ENCODE results near the gene CADM3.

The CADM3 gene, protein sequence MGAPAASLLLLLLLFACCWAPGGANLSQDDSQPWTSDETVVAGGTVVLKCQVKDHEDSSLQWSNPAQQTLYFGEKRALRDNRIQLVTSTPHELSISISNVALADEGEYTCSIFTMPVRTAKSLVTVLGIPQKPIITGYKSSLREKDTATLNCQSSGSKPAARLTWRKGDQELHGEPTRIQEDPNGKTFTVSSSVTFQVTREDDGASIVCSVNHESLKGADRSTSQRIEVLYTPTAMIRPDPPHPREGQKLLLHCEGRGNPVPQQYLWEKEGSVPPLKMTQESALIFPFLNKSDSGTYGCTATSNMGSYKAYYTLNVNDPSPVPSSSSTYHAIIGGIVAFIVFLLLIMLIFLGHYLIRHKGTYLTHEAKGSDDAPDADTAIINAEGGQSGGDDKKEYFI

DNA sequence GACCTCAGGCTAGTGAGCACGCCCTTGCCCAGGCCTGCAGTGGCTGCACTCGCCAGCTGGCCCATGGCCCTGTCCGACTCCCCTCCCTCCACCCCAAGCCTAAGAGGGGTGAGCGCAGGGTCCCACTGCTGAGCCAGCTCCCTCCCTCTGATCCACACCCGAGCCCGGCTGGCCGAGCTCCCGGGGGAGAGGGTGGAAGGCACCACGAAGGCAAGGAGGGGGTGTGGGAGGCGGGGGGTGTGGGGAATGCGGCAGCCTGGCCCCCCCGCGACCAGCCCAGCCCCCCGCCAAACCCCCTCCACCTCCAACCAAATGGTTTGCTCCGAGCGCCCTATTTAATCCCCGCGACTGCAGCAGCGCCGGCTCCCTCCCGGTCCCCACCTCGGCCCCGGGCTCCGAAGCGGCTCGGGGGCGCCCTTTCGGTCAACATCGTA lies at the start of gene CADM3:
Gene CADM3, plus strand, starts transcription at position 362 of the 434 bp plus-strand sequence. CDS start 151 bp downstream, outside the sequence.
- Mint-ChIP-seq H3K9me3 (no peaks in the 10 kb centered on the region), H3K4me3 (no peak within 1 kb of the TSS), H3K36me3 (no peaks in the 10 kb centered on the region), H3K4me1 (peaks cover 7% of the 10 kb centered on the region), H3K27ac (no peak within 1 kb of the TSS)
- no peak for DNase-seq (ENCODE audit: low spot score in 2 of 2)
- ATAC-seq: no peak

DNA sequence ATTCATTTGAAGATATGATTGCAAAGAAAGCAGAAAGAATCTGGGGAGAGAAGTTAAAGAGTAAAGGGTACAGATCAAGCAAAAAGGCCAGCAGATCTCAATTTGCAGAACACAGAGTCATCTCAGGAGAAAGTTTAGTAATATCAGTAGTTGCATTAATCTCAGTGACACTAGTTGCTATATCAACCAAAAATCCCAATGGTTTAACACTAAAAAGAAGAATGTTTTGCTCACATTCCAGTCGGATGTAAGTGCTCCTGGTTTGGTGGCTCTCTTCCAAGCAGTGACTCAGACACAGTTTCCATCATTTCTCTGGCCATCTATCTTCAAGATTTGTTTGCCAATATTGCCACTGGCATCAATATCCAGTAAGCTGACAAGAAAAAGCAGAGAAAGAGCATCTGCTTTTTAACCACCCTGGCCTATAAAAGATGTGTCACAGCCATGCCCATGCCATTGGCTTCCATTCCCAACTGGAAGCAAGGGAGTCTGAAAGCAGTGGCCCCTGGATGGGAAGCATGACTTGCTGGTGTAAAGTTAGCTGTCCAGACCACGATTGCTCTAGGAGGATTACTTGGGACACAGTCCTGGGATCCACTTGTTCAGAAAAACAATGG lies 49.3 kb upstream of the CADM3 start:
- no peak overlapping the region for H3K27ac Mint-ChIP-seq
- DNase-seq (ENCODE audit: low spot score in 2 of 2) (peak in 1 of 2 donors; percentile 51), ATAC-seq (peak; percentile 81)
- no peaks in the 10 kb centered on the region for H3K36me3 Mint-ChIP-seq
- H3K4me3 Mint-ChIP-seq: no peak overlapping the region
- H3K9me3 Mint-ChIP-seq: no peaks in the 10 kb centered on the region
- no peaks in the 10 kb centered on the region for H3K4me1 Mint-ChIP-seq

DNA sequence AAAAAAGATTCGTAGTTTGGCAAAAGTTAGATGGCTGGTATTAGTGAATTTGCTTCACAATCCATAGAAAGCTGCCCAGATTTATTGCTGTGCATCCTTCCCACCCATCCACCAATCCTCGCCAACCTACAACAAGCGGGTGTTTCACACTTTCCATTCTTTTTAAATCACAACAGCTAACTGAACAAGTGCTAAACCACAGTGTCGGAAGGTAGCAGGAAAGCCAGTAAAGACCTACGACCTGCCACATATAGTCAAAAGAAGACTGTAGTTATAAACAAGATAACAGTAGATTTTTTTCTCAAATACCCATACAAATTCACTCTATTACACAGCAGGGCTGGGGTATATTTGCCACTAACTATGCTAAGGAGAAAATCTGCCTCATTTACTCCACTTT lies 47.8 kb upstream of the CADM3 start:
- DNase-seq (ENCODE audit: low spot score in 2 of 2): no peak
- Mint-ChIP-seq H3K4me3 (no peak overlapping the region), H3K27ac (no peak overlapping the region), H3K4me1 (no peaks in the 10 kb centered on the region), H3K9me3 (no peaks in the 10 kb centered on the region), H3K36me3 (no peaks in the 10 kb centered on the region)
- peak; percentile 52 for ATAC-seq

DNA sequence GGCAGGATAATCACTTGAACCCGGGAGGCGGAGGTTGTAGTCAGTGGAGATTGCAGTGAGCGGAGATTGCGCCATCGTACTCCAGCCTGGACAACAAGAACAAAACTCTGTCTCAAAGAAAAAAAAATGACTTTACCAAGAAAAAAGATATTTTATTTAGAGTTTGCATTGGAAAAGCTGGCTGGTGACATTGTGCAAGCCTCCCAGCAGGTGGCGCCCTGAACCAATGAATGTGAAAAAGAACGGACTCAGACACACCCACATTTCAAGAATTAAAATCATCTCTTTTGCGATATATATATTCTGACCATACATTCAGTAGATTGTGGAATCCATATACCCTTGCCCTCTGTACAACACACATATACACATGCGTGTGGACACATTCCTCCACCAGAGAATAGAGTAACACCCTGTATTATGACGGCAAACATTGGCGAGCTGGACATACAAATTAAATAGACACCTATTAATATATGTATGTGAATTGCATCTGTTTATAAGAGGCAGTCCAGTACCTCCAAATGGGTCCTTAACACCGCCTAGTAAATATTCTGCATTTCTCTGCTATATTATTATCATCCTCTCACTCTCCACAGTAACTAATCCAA lies 39.0 kb upstream of the CADM3 start:
- peak; percentile 40 for ATAC-seq
- H3K36me3 Mint-ChIP-seq: no peaks in the 10 kb centered on the region
- DNase-seq (ENCODE audit: low spot score in 2 of 2): peak; percentile 63 to 80
- no peaks in the 10 kb centered on the region for H3K4me1 Mint-ChIP-seq
- H3K4me3 Mint-ChIP-seq: no peak overlapping the region
- H3K27ac Mint-ChIP-seq: no peak overlapping the region
- H3K9me3 Mint-ChIP-seq: no peaks in the 10 kb centered on the region

DNA sequence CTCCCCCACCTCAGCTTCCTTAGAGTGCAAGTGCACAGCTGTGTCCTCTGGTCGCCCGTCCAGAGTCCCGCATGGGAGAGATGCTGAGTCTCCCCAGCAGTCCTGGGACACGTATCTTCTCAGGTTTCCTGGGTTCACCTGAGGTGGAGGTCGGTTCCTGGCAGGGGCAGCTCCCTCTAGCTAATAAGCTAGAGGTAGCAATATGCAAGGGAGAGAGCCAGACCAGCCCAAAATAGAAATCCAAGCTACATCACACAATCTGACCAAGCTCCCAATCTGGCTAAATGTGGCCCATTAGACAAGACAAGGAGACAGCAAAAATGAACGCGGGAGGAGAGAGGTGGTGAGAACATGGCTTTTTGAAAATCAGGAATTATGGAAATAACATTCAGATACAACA lies 30.9 kb upstream of the CADM3 start:
- no peak for DNase-seq (ENCODE audit: low spot score in 2 of 2)
- Mint-ChIP-seq H3K9me3 (no peaks in the 10 kb centered on the region), H3K4me1 (no peaks in the 10 kb centered on the region), H3K27ac (no peak overlapping the region), H3K4me3 (no peak overlapping the region), H3K36me3 (no peaks in the 10 kb centered on the region)
- ATAC-seq: no peak

DNA sequence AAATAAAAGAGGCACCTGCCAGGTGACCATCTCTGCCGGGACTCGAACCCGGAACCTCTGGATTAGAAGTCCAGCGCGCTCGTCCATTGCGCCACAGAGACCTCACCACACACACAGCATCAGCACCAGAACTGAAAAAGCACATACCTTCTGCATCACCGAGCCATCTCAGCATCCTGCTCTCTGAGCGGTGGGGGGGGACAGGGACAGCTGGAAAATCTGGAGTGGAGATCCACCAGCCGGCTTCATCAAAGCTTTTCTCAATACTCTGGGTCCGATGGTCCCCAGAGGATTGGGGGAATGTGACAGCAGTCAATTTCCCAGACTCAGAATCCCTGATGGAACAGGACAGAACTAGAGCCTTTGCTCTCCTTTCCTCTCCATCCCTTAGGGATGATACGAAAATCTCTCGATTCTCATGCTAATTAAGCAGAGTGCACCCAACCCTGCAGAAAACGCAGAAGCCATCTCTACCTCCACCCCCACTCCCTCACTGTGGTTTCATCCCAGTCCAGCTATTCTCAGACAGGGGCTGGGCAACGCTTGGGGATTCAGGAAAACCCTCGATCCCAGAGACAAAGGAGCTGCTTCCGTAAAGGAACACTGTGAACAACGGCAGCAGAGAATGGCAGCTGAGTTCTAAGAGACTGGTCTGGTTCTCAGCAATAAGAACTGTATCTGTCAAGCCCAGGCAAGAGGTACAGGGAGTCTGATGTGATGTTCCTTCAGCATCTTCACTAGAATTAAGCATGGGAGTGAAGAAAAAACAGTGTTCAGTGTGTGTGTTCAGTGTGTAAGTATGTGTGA lies 29.6 kb upstream of the CADM3 start:
- no peaks in the 10 kb centered on the region for H3K36me3 Mint-ChIP-seq
- no peak overlapping the region for H3K4me3 Mint-ChIP-seq
- DNase-seq (ENCODE audit: low spot score in 2 of 2) (no peak), ATAC-seq (no peak)
- H3K27ac Mint-ChIP-seq: no peak overlapping the region
- H3K9me3 Mint-ChIP-seq: no peaks in the 10 kb centered on the region
- H3K4me1 Mint-ChIP-seq: no peaks in the 10 kb centered on the region

DNA sequence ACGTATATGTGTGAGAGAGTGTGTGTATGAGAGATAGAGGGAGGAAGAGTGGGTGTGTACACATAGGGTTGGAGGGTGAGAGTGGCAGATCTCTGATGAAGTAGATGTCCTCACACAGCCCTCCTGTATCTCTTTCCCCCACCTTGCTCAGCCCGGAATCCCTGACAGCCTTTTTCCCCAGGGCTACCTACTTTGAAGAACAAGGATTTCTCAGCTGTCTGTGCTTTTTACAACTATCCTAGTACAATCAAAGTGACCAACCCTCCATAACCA lies 29.1 kb upstream of the CADM3 start:
- H3K9me3 Mint-ChIP-seq: no peaks in the 10 kb centered on the region
- H3K36me3 Mint-ChIP-seq: no peaks in the 10 kb centered on the region
- no peaks in the 10 kb centered on the region for H3K4me1 Mint-ChIP-seq
- no peak overlapping the region for H3K27ac Mint-ChIP-seq
- no peak overlapping the region for H3K4me3 Mint-ChIP-seq
- DNase-seq (ENCODE audit: low spot score in 2 of 2): no peak
- no peak for ATAC-seq

DNA sequence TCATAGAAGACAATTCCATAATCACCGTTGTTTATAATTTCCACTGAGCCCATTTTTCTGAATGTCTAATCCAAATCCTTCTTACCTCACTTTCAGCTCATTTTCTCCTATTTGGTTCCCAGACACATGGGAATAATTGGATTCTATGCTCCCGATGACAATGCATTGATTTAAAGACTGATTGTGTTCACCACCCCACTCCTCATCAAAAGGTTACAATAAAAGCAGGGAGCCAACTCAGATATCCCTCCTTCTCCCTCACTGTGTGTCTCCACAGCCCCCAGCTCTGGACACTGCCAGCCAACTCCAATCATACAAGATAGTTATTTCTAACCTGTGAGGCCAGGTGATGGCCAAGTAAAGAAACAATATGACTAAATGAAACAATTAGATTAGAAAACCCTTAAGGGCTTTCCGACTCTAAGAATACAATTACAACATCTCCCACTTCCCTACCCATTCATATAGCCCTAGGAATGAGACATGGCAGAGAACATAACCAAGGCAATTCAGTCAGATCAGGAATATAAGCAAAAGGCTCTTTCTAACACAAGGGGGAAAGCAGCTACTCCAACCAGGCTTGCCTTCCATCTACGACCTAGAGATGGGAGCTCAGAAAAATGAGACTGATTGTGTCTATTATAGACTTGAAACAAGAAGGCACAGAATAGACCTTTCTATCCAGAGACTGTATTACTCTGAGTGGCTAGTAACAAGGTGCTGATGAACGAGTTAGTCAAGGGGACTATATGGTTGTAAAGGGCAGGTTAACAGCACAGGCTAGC lies 28.5 kb upstream of the CADM3 start:
- H3K9me3 Mint-ChIP-seq: no peaks in the 10 kb centered on the region
- DNase-seq (ENCODE audit: low spot score in 2 of 2): no peak
- no peak overlapping the region for H3K4me3 Mint-ChIP-seq
- ATAC-seq: no peak
- no peaks in the 10 kb centered on the region for H3K4me1 Mint-ChIP-seq
- H3K36me3 Mint-ChIP-seq: no peaks in the 10 kb centered on the region
- H3K27ac Mint-ChIP-seq: no peak overlapping the region

DNA sequence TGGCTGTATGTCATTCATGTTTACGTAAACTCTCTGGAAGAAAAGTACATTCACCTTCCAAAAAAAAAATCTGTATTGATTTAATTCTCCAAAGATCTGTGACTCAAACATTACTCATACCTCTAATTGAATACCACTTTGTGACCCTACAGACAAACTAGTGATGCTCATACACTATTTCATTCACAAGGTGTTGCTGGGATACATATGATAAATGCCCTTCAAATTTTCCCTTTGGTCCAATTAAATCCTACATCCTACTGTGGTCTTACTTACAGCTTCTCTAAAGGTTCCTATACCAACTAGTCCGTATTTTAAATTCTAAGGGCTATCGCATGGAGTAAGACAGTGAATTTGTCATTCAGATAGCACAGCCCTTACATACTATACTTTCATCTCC lies 26.8 kb upstream of the CADM3 start:
- Mint-ChIP-seq H3K9me3 (no peaks in the 10 kb centered on the region), H3K36me3 (no peaks in the 10 kb centered on the region), H3K27ac (no peak overlapping the region), H3K4me1 (no peaks in the 10 kb centered on the region), H3K4me3 (no peak overlapping the region)
- no peak for ATAC-seq
- DNase-seq (ENCODE audit: low spot score in 2 of 2): no peak

DNA sequence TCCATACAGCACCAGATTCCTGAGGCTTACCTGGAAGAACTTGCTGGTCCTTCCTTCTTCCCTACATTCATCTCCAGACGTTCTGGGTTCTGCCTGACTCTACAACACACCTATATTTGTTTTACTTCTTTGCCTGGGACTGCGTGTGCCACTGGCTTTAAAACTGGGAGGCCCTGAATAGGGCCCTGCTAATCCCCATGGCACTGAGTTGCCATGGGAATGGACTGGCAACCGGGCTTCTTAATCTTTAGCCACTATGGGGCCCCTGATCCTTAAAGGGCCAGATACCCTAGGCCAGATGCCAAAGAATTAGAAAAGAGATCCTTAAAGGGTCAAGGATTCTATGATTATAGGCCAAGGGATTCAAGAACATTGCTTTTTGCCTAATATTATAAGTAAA lies 24.4 kb upstream of the CADM3 start:
- no peak for ATAC-seq
- DNase-seq (ENCODE audit: low spot score in 2 of 2): no peak
- H3K4me3 Mint-ChIP-seq: no peak overlapping the region
- H3K9me3 Mint-ChIP-seq: no peaks in the 10 kb centered on the region
- no peak overlapping the region for H3K27ac Mint-ChIP-seq
- no peaks in the 10 kb centered on the region for H3K4me1 Mint-ChIP-seq
- H3K36me3 Mint-ChIP-seq: no peaks in the 10 kb centered on the region

DNA sequence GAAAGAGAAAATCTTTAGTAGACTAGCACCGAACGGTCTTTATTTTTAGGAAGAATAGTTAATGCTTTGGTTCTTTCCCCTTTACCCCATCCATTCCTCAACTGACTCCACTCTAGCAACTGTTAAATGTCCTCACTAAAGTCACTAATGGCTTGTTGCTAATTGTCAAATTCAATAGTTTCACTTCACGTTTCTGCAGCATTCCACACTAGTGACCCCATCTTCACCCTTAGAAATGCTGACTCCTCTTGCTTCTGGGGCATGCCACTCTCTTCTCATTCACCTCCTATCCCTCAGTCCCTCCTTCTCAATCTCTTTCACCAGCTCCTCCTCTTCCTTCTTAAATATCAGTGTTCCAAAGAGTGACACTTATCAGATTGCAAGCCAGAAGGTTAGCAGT lies 19.4 kb upstream of the CADM3 start:
- H3K4me1 Mint-ChIP-seq: no peaks in the 10 kb centered on the region
- DNase-seq (ENCODE audit: low spot score in 2 of 2) (no peak), ATAC-seq (no peak)
- no peaks in the 10 kb centered on the region for H3K9me3 Mint-ChIP-seq
- no peaks in the 10 kb centered on the region for H3K36me3 Mint-ChIP-seq
- H3K4me3 Mint-ChIP-seq: no peak overlapping the region
- H3K27ac Mint-ChIP-seq: no peak overlapping the region

DNA sequence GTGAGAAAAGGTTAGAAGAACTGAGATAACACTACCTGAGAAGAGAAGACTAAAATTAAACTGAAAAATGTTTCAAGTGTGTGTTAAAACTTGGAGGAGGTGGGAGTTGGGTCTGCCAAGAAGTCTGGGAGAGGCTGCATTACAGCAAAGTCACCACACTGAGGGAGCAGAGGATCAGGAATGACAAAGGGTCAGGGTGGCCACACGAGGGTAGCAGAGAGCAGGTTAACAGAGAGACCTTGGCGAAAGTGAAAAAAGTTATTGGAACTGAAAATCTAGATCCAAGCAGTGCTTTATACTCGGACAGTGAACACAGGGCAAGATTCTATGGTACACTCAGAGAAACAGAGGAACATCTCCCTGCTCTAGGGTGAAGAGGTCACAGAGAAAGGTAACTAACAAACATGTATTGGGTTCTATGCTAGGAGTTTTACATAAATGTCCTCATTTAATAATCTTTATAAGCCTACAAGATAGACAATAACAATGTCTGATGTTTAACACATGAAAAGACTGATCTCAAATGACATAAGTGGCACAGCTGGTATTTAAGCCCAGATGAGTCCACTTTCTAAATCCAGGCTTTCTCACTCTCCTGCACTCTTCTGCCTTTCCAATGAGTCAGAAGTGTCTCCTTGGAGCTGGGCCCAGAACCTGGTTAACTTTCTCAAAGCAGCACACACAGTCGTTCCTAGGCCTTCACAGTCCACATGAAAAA lies 10.3 kb upstream of the CADM3 start:
- peak; percentile 82 for ATAC-seq
- DNase-seq (ENCODE audit: low spot score in 2 of 2): peak; percentile 35 to 73
- Mint-ChIP-seq H3K4me3 (no peak overlapping the region), H3K36me3 (no peaks in the 10 kb centered on the region), H3K4me1 (peaks cover 8% of the 10 kb centered on the region), H3K9me3 (no peaks in the 10 kb centered on the region), H3K27ac (no peak overlapping the region)

DNA sequence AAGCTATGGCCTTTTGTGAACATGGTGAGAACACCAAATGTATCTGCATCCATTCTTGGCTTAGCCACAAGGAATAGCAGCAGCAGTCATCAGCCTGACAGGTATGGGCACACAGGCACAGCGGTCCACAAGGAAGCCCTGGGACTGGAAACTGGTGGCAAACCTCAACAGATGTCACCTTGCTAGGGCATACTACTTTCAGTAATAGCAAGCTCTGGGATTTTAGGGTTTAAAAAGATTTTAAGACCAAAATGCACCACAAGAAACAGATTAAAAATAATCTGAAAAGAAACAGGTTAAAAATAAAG lies 9.7 kb upstream of the CADM3 start:
- no peak overlapping the region for H3K27ac Mint-ChIP-seq
- ATAC-seq: no peak

DNA sequence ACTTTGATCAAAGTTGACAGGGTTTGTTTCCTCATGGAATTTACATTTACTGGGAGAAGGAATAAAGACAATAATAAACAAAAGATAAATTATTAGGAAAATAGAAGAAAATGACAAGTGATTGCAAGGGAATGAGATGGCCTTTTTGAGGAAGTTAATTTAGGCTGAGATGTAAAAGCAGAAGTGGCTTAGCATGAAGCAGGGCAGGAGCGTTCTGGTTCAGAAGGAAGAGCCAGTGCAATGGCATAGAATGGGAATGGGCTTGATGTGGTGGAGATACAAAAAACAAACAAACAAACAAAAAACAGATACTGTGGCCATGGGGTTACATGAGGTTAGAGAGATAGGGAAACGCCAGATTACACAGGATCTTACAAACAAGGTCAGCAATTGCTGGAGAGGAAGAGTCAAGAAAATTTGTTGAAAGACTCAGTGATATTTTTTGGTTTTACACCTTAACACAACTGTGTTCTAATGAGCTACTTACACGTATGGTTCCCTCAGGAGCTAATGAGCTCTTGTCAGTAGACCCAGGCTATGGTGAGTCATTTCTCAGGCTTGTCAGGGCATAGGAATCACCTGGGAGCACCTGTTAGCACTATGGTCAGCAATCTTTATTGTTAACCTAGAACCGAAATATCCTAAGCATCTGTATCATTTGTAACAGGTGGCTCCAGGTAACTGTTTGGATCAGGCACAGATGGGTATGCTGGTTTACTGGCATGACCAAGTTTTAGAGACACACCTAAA lies 8.7 kb upstream of the CADM3 start:
- ATAC-seq (no peak), DNase-seq (ENCODE audit: low spot score in 2 of 2) (no peak)
- Mint-ChIP-seq H3K36me3 (no peaks in the 10 kb centered on the region), H3K9me3 (no peaks in the 10 kb centered on the region), H3K4me3 (no peak overlapping the region), H3K4me1 (peaks cover 8% of the 10 kb centered on the region), H3K27ac (no peak overlapping the region)

More for the DNA sequence above, 9.7 kb upstream of the CADM3 start:
- no peak for DNase-seq (ENCODE audit: low spot score in 2 of 2)
- no peaks in the 10 kb centered on the region for H3K36me3 Mint-ChIP-seq
- peaks cover 8% of the 10 kb centered on the region for H3K4me1 Mint-ChIP-seq
- H3K4me3 Mint-ChIP-seq: no peak overlapping the region
- H3K9me3 Mint-ChIP-seq: no peaks in the 10 kb centered on the region

Measured in stimulated activated effector memory CD8-positive, alpha-beta T cell treated with anti-CD3 and anti-CD28 coated beads, Interleukin-12 subunit alpha, Interleukin-12 subunit beta, amount 100 ng/mL, for 72 hours (primary cell).